HG02885 (cell line): ENCODE results near the gene CTNNA3.

Source experiments
- ATAC-seq: cut with Tn5 transposase; IDR thresholded peaks from one replicate; pipeline ENCODE4 v1.9.1; 2021; ENCODE audit warnings: mild to moderate bottlenecking; ENCODE audit not compliant: unreplicated experiment, poor library complexity

The CTNNA3 gene

GRCh38 chr10:66792441-66792840, 903.6 kb downstream of the CTNNA3 start:
- no peak for ATAC-seq

GRCh38 chr10:66788178-66788987, 907.6 kb downstream of the CTNNA3 start:
- ATAC-seq, result no peak

GRCh38 chr10:66786709-66787108, 909.3 kb downstream of the CTNNA3 start:
- ATAC-seq, result no peak

GRCh38 chr10:66784770-66785169, 911.2 kb downstream of the CTNNA3 start:
- ATAC-seq, result no peak

GRCh38 chr10:66783316-66783715, 912.7 kb downstream of the CTNNA3 start:
- ATAC-seq, result no peak

- no peak for ATAC-seq
Measured at GRCh38 chr10:66782776-66783175, 913.2 kb downstream of the CTNNA3 start.

GRCh38 chr10:66782144-66782543, 913.9 kb downstream of the CTNNA3 start:
- ATAC-seq, result no peak

- ATAC-seq, result no peak
Measured at GRCh38 chr10:66780796-66781195, 915.2 kb downstream of the CTNNA3 start.

- no peak for ATAC-seq
Measured at GRCh38 chr10:66778351-66778750, 917.6 kb downstream of the CTNNA3 start.

- no peak for ATAC-seq
Measured at GRCh38 chr10:66777665-66778064, 918.3 kb downstream of the CTNNA3 start.

- no peak for ATAC-seq
Measured at GRCh38 chr10:66773472-66773817, 922.5 kb downstream of the CTNNA3 start.

- no peak for ATAC-seq
Measured at GRCh38 chr10:66772548-66773471, 923.2 kb downstream of the CTNNA3 start.

- ATAC-seq, result no peak
Measured at GRCh38 chr10:66767707-66768106, 928.3 kb downstream of the CTNNA3 start.

- no peak for ATAC-seq
Measured at GRCh38 chr10:66762218-66762729, 933.7 kb downstream of the CTNNA3 start.

GRCh38 chr10:66760941-66761340, 935.1 kb downstream of the CTNNA3 start:
- ATAC-seq, result no peak

- no peak for ATAC-seq
Measured at GRCh38 chr10:66755474-66755873, 940.5 kb downstream of the CTNNA3 start.

GRCh38 chr10:66752714-66753113, 943.3 kb downstream of the CTNNA3 start:
- no peak for ATAC-seq

- ATAC-seq, result no peak
Measured at GRCh38 chr10:66748217-66748616, 947.8 kb downstream of the CTNNA3 start.

- ATAC-seq, result no peak
Measured at GRCh38 chr10:66747451-66747850, 948.5 kb downstream of the CTNNA3 start.

GRCh38 chr10:66746711-66747110, 949.3 kb downstream of the CTNNA3 start:
- ATAC-seq, result no peak

- no peak for ATAC-seq
Measured at GRCh38 chr10:66746246-66746645, 949.7 kb downstream of the CTNNA3 start.
